HG03097 (cell line): ENCODE data around the gene VPS39.

Source experiments
- ATAC-seq: cut with Tn5 transposase; IDR thresholded peaks from one replicate; pipeline ENCODE4 v1.9.1; 2021; ENCODE audit not compliant: unreplicated experiment, low FRiP score

Gene VPS39

DNA sequence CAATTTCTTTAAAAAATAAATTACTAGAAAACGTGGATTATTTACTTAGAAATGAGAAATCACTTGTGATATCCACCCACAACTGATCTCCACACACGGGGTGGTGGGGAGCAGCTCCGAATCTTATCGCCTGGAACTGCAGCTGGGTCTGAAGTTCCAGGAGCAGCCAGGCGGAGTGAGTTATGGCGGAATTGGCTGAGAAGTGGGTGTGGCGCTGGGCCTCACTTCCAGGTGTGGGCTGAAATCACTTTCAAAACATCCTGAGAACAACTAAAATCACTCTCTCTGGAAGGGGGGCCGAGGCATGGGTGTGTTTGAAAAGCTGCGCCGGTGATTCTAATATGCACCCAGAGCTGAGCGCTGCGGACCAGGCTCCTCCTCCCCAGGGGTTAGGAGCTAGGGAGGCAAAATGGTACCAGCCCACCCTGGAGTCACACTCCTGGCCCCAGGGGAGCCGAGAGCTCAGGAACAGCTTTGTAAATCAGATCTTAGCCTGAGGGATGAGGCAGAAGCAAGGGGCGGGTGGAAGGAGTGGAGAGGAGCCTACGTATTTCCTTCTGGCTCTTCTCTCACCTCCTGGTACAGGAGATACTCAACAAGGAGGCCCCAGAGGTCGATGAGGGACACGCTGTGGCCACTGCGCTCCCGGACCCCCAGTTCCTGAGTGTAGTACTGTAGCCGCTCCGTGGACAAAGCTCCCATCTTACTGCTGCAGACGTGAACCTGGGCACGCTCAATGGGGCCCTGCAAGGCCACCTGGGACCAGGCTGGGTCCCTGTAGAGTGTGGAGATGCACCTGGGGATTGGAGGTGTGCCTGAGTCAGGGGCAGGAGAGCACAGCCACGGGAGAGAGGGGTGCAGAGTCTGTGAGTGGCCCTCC is 61.3 kb downstream of the VPS39 start:
- ATAC-seq = no peak

DNA sequence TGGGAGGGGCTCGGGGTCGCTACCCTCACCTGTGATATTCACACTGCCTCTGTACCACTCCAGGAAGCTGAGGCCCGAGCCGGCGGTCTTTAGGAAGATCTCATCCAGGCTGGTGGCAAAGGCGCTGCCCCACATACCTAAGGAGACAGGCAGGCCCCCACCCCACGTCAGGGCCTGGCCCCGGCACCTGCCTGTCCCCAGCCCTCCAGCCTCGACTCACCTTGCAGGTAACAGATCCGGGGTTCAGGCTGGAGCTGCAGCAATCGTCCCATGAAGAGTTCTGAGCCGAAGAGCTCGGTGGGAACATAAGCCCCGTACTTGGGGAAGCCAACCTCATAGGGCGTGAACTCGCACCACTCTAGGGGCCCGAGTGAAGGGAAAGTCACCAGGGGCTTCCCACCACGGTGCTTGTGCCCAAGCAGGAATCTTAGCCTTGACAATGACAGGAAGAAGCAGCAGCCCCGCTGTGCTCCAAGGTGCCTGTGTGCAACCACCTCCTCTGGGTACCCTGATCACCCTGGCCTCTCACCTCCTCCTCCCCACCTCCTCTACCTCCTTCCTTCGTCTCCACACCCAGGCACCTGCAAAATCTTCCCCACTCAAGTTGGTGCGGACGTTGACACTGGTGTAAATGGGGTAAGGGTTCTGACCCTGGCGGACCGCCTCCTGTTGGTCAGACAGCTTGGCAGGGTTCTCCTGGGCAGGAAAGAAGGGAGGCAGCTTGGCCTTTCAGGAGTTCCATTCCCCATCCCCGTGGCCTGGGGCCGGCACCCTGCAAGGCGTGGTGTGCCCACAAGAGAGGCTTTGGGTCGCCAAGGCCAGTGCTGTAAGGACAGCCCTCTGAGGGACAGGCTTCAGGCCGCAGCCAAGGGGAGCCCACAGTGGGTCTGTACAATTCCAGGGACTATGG is 62.3 kb downstream of the VPS39 start:
- no peak for ATAC-seq

DNA sequence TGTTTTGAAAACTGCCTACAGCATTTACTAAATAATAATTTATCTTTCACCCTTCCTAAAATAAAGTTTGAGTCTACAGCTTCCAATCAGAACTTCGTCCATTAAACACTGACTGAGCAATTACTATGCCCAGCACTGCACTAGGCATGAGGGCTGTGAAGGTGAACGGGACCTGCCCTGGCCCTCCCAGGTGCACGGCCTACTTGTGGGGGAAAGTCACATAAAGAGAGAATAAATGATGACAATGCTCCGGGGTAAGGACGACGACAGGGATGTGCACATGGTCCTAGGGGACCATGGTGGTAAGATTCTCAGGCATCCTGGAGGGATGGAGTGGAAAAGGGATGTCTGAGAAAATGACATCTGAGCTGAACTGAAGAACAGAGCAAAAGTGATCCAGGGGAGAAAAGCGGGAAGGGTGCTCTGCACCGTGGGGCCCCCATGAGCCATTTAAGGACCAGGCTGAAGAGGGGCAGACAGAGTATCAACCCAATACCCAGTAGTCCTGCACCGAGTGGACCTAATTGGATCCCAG is 63.2 kb downstream of the VPS39 start:
- no peak for ATAC-seq

DNA sequence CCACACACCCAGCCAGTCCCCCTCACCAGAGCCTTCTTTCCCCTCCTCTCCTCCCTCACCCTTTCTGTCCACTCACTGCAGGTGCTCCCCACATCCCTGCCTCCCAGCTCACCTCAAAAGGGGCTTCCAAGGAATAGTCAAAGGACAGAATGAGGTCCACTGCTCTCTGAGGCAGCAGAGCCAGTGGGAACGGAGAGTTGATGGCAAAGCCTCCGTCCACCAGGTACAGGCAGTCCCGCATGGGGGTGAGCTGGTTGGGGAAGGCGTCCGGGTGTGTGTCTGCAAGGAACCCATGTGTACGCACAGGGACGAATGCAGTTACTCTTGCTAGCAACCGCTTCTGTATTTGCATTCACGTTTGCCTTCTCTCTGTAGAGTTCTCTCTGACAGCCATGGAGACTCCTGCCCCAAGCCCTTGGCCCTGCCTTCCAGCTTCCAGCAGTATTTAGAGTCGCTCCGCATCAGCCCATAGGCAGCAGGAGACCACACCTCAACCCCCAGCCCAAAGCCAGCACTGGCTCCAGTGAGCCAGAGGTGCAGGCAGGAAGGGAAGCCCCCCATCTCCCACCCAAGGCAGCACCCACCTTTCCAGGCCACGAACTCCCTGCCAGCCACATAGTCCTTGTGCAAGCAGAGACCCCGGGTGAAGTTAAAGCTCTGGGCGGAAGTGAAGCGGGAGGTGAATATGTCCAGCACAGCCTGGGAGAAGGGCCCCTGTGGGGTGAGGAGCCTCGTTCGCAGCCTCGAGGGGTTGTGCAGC is 64.1 kb downstream of the VPS39 start:
- ATAC-seq = no peak

DNA sequence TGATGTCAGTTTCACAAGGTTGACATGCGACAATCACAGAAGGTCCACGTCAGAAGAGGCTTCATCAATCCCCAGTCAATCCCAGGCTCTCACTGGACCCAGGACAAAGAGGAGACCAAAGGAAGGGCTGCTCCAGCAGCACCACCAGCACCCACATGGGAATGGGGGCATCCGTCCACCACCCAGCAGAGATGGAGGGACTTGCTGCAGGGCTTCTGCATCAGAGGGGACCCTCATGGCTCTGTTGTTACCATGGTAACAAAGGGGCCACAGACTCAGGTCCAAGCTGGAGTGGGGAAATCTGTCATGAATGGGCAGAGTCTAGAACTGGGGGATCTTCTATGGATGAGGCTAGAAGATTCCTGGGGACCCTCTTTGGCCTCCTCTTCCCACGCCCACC is 64.7 kb downstream of the VPS39 start:
- no peak for ATAC-seq

DNA sequence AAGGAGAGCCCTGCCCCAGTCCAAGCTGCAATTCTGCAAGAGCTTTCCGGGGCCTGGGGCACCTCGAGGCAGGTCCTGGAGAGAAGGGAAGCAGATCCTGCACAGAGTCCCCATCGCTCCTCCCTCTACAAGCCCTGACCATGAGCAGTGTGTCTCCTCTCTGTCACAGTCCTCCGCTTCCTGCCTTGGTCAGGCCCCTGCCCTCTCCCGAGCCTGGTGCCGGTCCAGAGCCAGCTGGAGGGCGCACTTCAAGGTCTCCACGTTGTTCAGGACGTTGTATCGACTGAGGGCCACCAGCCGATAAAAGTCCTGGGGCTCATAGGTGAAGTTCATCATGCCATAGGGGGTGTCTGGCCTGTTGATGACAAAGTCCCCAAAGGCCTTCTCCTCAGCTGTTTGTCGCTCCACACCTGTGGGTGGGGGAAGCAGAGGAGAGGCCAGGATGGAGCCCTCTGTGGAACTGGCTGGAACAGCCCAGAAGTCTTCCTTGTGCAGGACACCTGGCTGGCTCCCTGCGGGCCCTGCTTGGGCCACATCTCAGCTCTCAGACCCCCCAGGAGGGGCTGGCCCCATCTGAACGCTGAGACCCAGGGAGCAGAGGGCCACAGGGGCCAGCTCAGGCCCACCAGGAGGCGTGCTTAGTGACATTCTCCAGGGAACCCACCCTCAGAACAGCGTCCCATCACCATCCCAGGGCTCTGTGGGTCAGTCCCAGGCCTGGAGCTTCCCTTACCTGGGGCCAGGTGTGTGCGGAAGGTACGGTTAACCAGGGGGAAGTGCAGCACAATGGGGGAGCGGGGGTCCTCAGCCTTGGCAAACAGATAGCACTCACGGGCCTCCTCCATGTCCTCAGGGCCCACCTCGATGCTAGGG is 66.1 kb downstream of the VPS39 start:
- ATAC-seq = no peak

DNA sequence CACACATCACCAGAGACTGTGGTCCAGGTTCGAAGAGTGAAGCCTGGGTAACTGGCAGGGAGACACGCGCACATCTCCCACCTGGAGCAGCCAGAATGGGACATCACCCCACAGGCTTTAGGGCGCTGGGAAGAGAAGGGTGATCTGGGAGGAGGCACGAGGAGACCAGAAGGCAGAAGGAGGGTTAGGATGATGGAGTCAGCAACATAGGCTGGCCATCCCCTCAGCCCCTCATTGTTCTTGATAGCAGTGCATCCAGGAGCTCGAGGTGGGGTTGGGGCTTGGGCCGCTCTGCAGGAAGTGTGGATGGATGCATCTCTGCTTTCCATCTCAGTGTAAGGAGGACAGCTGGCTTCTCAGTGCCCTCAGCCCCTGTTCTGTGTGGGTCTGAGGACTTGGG is 66.9 kb downstream of the VPS39 start:
- ATAC-seq = no peak

DNA sequence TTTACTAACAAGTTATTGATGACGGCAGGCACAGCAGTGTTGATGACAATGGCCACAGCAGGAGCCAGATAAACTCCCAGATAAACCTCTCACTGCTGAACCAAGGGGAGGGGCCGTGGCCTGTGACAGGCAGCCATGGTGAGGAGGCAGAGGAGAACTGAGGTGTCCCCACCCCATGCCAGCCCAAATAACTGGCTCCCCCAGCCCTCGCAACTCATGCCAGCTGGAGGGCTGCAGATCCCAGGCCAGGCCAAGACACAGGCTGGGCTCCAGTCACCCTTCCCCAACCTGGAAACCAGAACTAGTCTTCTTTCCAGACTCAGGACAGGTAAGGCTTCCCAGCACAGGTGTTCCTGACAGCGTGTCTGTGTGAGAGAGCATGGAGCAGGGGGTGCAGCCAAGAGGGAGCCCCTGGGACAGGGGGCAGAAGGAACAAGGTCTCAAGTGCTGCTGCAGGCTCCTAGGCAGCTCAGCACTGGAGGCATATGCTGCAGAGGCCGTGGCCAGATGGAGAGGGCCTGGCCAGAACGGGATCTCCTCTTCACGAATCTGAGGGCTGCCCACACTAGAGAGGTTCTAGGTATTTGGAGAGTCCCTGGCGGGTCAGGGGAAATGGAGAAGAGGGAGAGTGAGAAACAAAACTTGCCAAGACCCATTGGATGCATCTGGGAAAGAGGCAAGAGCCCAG is 67.6 kb downstream of the VPS39 start:
- ATAC-seq = no peak

DNA sequence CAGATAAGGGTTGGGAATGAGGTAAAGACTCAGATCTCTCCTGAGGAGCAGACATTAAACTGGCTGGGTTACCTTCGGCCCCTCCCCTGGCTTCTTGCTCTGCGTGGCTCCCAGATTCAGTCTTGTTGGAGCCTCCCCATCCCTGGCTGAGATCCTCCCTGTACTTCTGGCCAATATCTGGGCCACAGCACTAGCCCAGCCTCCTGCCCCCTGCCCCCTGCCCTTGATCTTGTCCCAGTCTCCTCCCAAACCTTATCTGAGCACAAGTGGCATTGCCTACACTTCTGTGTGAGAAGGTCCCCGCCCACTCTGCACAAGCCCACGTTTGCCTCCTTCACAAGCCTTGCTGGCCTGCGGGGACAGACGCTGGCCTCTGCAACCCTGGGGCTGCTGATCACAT is 68.5 kb downstream of the VPS39 start:
- no peak for ATAC-seq

DNA sequence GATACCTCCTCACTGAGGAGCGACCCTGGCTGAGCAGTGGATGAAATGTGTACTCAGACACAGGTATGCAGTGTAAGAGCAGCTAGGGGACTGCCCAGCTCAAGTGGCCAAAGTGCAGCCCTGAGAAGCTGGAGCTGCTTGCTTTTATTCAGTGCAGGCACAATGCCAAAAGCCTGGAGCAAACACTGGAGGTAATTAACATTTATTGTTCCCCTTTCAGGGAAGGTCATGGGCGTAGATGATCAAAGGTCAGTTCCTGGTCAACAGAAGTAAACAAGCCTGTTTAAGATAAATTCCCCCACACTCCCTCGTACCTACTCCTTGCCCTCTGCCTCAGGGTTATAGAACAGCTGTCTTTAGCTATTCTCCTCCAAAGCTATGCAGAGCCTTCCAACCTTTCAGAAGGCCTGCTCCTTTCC is 69.1 kb downstream of the VPS39 start:
- ATAC-seq = no peak

DNA sequence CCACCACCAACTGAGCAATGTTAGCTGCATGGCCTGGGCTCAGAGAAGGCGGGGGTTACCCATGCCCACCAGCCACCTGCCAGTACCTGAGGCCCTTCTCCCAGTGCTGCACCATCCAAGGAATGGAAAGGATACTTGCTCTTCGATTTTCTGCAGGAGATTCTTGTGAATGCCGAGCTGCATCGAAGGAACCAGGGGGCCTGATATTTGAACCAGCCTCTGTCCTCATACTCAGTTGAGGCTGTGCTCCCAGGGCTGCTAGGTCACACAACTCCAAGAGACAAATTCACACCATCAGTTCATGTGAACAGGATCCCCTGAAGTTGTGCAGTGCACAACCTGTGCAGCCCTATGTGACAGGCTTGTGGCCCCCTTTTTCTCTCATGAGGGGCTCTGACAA is 69.7 kb downstream of the VPS39 start:
- ATAC-seq = no peak

DNA sequence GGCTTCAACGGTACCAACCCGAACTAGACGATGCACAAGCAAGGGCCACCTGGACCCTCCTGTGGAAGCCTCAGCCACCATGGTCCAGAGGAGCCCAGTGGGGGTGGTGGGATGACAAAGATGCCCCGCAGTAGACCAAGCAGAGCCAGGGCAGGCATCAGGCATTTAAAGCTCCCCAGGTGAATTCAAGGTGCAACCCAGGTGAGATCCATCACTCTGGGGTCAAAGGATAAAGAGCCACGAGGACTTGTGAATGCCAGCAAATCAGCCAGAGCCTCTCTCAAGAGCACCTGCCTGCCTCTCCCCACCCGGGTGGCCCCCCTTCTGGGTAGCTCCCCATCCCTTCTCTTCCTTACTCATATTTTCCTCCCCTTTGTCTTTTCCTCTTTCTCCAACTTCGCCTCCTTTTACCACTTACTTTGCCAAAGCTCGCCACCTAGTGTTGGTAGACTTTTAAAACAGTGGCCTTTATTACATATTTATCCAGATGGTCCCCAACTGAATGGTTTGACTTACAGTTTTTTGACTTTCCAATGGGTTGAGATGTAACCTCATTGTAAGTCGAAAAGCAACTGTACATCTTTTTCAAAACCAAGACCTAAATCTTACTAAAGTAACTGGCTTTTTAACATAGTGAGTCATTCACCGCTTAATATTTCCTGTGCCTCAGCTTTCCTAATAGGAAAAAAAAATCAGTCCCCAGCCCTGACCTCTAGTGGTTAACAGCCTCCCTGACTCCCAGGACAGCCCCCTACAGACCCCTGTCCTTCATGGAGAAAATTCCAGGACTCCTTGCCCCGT is 70.4 kb downstream of the VPS39 start:
- no peak for ATAC-seq

DNA sequence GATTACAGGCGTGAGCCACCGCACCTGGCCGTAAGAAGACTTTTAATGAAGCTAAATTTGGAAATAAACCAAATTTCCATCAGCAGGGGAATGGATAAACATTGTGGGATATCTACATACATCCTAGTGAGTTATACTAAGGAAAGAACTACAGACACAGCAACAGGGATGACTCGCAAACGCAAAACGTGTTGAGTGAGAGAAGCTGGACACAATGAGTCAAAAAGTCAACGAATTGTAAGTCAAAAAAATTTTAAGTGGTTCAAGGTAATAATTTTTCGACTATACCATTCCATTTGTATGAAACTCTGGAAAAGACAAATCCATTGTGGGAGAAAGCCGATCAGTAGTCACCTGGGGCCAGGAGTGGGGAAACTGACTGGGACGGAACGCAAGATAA is 71.6 kb downstream of the VPS39 start:
- no peak for ATAC-seq

DNA sequence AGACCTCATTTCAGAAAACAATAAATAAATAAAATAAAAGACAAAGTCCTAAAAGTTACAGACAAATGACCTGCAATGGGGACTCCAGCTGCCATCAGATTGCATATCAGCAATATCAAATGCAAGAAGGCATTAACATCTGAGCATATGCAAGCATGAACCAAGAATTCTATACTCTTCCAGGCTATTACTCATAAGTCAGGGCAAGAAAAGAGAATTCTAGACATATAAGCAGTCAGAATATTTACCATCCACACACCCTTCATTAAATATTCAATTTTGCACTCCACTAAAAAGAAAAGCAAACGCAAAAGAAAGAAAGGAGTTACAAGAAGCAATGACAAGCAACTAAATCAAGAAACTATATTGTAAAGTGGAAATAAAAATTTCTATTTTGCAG is 72.8 kb downstream of the VPS39 start:
- ATAC-seq = no peak

DNA sequence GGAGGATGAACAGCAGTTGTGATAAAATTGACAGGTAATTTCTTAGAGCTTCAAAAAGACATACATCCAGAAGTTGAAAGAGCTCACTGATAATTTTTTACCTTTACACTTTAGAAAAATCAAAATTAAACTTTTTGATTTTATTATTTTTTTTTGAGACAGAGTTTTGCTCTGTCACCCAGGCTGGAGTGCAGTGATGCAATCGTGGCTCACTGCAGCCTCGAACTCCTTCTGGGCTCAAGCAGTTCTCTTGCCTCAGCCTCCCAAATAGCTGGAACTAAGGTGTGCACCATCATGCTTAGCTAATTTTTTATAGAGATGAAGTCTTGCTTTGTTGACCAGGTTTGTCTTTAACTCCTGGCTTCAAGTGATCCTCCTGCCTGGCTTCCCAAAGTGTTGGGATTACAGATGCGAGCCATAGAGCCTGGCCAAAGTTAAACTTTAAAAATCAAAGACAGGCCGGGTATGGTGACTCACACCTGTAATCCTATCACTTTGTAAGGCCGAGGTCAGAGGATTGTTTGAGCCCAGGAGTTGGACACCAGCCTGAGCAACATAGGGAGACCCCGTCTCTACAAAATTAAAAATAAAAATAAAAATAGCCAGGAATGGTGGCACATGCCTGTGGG is 73.4 kb downstream of the VPS39 start:
- ATAC-seq = no peak

DNA sequence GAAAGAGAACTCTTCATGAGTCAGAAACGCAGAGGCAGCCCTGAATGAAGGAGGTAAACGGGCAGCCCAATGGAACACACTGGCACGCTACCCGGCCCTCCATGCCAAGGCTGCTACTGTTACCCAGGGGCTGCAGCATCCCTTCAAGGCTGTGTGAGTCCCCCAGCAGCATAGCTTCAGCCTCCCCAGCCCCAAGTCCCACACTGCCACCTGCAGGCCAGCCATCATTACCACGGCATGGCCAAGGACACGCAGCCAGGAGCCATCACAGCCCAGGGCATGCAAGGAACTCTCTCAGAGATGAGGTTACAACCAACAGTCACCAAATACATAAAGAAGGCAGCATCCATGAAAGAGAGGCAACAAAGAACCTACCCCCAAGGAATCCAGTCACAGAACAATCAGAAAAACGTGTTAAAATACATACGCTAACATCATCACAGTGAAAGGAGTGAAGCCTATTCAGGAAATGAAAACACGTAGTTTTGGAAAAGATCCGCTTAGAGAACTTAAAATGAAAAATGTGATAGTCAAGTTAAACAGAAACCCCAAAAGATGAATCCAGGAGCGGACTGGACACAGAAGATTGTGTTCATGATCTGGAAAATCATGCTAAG is 74.1 kb downstream of the VPS39 start:
- ATAC-seq = no peak

DNA sequence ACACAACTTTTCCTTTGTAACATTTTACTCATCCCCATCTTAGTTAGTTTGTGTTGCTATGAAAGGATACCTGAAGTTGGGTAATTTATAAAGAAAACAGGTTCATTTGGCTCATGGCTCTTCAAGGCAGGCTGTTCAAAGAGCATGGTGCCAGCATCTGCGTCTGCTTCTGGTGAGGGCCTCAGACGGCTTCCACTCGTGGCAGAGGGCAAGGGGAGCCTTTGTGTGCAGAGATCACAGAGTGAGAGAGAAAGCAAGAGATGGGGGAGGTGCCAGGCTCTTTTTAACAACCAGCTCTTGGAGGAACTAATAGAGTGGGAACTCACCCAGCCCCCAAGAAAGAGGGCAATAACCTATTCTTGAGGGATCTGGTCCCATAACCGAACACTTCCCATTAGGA is 74.7 kb downstream of the VPS39 start:
- no peak for ATAC-seq
